Measurements from ENCODE around the gene TRIM29.

TRIM29 gene

DNA sequence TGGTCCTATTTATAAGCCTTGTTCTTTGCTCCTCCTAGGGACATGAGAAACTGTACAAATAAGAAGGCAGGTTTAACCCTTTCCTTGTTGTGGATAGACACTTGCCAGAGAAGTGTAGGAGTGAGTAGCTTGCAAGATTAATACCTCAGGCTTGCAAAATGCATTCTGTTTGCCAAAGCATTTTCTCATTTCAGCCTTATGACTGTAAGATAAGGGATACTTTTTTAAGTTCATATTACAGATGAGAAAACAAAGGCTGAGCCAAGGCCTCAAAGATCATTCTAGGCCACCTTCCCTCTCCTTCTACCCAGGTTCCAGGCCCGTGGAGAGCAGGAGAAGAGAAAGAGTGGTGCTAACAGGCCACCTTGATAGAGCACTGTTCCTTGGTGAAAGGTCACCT, 46.8 kb downstream of the TRIM29 start:
- DNase-seq: no peak

DNA sequence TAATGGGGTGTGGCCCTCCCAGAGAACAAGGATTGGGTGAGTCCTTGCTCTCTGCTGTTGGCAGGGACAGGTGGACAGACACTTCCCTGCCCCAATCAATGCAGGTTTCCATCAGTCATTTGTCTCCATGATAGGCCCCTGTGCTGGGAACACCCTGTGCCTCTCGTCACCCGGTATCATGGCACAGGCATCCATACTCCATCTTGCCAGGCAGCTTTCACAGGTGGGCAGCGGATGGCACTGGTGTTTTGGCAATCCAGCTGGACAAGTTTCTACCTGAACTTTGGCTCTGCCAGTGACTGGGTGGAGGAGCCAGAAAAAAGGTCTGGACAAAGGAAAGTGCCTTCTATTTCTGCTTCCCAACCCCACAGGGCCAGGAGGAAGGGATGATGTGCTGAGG, 47.5 kb downstream of the TRIM29 start:
- no peak for DNase-seq

DNA sequence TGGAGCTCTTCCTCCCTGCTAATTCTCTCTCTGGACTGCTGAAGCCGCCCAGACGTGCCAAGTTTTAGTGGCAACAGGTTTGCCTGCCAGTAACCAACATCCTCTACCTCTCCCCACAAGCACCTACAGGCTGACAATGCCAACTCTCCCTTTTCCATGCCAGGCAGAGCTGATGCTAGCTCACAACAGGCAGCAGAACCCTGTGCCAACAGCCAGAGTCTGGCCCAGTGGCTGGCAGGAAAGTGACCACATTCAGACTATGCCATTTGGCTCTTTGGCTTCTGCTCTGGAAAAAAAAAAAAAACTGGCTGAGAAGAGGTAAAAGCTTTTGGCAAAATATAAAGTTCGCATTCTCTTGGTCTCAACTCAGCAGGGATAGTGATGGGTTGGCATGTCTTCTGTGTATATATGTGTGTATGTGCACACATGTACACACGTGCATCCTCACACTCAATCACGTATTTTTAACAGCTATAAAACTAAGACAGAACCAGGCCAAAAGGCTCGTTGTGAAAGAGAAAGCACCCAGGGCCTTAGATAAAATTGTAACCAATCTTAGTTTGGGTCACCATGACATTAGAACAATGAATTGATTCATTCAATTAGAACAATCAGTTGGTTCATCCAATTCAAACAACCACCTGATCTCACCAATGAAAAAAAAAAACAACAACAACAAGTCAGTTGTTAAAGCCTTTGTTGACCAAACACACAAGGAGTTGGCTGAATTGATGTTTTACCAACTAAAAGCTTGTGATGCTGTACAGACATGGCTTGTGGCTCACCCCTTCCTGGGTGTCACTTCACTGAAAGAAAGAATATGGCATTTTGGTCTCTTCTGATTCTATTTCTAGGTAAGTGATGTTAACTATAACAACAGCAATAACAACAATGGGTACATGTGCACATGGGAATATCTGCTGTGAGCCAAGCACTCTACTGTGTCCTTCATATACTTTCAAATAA, 48.6 kb downstream of the TRIM29 start:
- DNase-seq: no peak

DNA sequence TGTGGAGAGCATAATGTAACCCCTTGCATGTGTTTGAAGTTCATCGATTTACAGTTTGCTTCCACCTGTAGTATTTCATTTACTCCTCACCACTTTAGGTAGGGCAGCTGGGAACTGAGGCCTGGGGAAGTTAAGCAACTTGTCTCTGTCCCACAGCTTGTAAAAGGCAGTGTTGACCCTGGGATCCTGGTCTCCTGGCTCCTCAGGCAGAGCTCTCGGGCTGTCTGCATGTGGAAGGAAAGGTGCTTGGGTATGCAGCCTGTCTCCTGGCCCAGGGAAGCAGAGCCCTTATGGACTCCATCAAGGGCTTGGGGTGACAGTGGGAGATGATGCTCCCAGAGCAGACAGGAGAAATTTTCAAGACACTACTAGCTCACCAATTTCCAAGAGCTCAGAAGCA, 49.9 kb downstream of the TRIM29 start:
- DNase-seq: no peak

DNA sequence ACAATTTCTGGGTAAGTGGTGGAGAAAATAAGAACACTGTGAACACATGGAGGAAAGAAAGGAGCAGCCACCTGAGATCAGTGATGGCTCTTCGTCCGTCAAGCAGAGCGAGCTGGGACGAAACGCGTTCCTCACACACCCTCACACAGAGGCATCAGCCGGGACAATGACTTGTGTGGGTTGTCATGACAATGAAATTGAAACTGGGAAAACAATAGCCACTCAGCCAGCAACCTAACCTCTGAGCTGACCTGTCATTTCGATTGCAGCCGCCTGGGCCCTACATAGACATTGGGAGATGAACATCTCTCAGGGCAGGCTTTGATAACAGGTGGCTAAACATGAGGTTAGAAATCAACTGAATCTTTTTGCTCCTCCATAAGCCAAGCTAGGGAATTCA, 51.3 kb downstream of the TRIM29 start:
- no peak for DNase-seq

- peak; percentile 15 for DNase-seq
Observed at GRCh38 chr11:120079750-120080610, 57.9 kb downstream of the TRIM29 start.

DNA sequence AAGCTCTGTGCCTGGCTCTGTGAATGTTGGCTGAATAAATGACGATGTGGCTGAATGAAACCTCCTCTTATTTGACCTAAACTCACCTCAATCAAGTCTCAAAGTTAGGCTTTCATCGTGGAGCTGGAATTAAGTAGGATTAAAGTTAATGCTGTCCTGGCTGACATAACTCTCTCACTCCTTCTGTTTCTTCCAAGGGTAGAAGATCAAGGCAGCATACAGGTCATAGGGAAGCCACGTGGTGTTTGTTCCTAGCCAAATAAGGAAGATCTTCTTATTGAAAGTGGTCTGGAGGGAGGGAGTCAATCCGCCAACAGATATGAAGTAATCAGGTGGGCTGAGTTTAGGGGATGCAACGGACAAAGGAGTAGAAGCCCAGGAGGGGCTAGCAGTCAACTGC, 59.5 kb downstream of the TRIM29 start:
- DNase-seq: no peak

DNA sequence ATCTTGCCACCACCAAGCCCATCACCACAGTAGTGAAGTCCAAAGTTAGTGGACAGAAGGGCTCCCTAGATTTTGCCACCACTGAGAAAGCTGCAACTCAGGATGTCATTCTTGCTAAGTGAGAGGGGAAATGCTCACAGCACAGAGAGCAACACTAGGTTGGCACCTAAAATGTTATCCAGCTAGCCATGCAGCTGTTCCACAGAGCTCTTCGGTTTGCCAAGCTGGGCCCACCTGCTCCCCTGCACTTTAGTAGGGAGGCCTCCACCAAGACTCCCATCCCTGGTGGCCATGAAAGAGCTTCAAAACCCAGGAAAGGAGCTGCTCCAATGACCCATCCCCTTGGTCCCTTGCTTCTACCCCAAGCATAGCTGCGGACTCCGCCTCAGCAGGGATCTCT, 63.8 kb downstream of the TRIM29 start:
- DNase-seq: no peak

DNA sequence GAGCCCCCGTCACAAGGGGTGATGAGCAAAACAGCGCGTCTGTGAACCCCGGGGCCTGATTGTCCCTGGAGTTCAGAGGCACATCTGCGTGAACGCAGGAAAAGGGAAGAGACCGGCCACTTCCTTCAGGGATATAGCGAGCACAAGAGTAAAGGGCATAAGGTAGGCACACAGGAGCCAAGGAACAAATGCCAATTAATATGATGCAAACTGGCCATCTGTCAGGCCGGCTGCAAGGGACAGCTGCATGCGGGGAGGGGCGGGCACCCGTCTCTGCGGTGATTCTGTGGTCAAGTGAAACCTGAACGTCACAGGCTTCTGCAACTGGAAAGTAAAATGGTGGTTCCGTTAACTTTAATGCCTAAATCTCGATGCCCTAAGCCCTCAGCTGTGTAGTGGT, 64.7 kb downstream of the TRIM29 start:
- no peak for DNase-seq

DNA sequence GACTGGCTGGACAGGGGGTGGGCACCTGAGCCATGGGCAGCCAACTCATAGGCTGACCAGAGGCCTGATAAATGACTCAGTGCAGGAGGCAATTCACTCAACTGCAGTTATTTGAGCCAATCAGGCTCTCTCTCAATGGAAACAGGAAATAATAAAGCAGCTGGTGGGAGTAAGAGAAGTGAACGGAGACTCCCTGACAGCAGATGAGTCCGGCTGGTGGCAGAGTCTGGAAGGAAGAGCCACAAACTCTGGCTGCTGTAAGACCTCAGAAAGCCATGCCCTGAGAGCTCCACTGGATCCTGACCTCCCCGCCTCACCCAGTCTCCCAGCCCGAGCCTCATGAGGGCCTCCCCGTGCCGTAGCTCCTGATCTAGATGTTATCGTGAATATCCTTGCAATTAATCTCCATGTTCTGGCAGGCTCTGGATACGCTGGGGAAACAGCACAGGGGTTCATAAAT, 69.8 kb downstream of the TRIM29 start:
- DNase-seq: peak; percentile 65

GRCh38 chr11:120067438-120068113, 70.3 kb downstream of the TRIM29 start:
- peak; percentile 23 for DNase-seq

DNA sequence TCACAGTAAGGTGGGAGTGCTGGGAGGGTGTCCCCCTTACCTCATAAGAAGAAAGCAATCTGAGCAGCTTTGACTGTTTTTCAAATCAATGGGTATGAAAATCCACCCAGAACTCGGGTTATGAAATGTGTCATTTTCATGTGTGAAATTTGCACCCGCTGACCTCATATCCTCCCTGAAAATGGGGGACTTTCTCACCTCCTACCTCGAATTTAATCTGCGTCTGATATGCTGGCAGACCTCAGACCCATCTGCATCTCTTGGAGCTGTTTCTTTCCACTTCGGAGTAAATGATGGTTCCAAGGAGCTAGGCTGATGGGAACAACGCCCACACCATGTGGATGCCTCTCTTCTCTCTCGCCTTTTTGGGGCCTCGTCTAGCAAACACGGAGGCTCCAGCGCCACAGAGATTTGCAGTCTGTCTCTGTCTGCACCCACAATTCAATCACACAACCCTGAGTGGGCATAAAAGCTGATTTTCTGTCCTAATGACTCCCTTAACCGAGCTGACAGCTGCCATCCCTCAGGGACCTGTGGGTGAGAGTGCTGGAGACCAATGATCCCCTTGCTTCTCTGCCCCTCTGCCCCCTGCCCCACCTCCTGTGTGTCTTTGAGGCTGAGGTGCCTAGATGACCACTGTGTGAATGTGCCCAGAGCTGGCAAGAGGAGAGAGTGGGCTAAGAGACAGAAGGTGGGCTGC, 71.0 kb downstream of the TRIM29 start:
- DNase-seq: no peak

DNA sequence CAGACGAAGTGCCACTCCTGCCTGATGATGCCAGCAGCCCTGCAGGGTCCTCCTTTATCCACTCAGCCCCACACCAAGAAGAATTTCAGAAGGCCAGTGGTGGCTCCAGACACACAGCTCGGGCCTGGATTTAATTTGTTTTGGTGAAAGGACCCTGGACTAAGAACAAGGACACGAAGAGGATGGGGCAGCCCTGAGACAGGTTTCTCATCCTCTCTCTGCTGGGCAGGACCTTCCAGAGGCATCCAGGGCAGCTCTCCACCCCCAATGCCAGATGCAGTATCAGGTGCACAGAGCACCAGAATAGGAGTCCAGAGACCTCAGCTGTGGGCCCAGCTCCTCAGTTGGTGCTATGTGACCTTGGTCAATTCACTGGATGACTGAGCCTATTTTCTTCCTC, 72.0 kb downstream of the TRIM29 start:
- DNase-seq: no peak

GRCh38 chr11:120065176-120065575, 72.7 kb downstream of the TRIM29 start:
- no peak for DNase-seq

GRCh38 chr11:120064341-120064740, 73.6 kb downstream of the TRIM29 start:
- DNase-seq: no peak

- DNase-seq: no peak
Observed at GRCh38 chr11:120063686-120064340, 74.1 kb downstream of the TRIM29 start.

- DNase-seq: no peak
Observed at GRCh38 chr11:120062561-120062930, 75.4 kb downstream of the TRIM29 start.

DNA sequence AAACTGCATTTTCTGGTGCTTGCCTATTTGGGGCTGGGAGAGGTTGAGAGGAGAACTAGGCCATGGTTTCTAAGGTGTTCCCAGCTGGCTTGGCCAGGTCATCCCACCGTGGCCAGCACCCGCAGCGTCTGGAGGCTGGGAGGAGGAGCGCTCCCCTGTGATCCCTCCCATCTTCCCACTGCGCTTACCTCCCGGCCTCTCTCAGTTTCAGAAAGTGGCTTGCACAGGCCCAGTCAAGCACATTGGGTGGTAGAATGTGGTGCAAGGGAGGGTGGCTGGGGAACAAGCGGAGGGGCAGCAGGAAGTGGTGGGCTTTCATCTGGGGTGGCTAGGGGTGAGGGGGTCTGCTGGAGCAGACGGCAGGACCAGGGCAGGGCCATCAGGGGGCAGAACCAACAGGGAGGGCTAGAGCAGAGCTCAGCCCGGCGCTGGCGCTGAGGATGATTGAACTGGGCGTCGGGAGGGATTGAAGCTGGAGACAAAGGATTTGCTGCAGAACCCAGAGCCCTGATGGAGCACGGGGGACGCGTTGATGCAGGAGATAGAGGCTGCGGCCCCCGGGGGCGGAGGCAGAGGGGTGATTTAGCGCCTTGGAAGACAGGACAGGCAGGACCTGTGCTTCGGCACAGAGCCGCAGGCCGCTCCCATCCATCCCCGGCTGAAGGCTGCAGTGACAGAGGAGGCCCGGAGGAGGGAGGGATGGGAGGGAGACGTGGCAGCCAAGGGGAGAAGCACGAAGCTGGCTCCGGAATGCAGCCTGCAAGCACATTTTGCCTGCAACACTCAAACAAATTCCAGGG, 76.0 kb downstream of the TRIM29 start:
- DNase-seq: no peak

All from NCI-H1092 treated with DMSO at 0.1 percent for 48 hours (cell line).